HG02870 (cell line): ENCODE measurements around the gene CSRP2.

Experiments used
- ATAC-seq: cut with Tn5 transposase; IDR thresholded peaks from one replicate; pipeline ENCODE4 v1.9.1; 2021; ENCODE audit warnings: mild to moderate bottlenecking, moderate library complexity; ENCODE audit not compliant: unreplicated experiment

CSRP2 gene

DNA sequence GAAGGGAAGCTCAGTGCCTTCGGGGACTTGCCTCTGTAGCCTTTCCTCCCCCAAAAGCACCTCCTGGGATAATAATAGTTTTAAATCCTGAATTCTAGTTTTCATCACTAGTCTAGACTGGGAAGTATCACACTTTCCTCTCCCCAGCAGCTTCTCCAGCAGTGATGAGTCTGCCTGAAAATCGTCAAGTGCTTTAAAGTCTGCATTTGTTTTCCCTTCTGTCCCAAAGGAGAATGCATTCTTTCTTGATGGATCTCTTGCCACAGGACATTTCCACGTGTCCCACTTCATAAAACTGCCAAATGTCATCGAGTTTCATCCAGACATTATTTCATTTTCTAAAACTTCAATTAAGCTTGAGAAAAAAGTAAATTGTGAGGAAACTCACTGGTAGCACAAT, 15.0 kb downstream of the CSRP2 start:
- ATAC-seq, result no peak

DNA sequence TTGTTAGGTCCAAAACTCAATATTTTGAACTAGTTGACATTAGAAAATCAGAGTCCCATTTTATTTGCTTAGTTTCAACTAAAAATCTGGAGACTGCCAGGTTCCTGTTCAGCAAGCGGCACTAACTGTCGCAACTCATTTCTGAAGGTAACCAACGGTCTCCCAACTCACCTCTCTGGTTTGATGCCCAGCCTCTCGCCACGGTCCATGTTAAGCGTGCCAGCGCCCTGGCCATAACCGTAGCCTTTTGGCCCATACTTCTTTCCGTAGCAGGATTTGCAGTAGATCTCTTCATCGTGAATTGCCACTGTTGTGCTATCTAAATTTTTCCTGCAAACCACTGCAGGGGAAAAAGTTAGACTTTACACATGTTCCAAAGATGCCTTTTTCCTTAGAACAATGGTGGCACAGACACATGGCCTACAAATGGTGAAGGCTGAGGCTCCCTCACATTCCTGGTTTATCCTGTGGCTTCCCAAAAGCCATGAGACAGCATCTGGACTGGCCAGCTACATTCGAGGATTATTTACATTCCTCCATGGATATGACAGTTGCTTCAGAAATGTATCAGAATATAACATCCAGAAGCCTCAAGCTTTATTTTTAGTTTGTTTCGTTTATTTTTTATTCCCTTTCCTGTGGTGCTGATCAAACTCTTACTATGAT, 15.7 kb downstream of the CSRP2 start:
- no peak for ATAC-seq

DNA sequence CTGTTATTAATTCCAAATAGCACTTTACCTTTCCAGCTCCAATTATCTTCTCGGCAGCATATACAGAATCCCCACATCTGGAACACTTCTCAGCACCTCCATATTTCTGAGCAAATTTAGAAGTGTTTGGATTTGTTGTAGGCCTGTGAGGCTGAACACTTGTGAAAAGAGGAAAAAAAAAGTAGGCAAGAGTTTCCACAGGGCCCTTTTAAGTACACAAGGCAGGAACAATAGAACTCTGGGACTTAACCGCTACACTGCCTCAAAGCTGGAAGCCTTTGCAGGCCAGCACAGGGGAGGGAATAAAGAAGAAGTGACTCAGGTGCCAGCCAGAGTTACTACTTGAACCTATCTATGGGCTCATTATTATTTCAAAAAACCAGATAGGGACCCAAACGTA, 18.6 kb downstream of the CSRP2 start:
- no peak for ATAC-seq

DNA sequence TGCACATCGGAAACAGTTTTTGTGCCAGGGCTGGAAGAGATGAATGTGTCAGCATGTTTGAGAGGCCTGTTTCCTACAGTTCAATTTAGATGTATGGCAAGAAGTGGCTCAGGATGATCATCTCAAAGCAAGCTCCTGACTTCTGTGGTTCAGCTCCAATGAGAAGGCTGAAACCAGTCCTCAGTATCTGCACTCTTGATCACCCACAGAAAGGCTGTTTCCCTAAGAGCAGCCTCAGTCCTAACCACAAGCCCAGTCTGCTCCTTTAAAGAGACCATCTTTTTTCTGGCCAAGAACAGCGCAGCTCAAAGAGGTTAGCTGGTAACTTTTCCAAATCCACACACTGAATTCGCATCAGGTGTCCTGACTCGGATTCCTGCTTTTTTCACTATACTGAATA, 19.2 kb downstream of the CSRP2 start:
- no peak for ATAC-seq

DNA sequence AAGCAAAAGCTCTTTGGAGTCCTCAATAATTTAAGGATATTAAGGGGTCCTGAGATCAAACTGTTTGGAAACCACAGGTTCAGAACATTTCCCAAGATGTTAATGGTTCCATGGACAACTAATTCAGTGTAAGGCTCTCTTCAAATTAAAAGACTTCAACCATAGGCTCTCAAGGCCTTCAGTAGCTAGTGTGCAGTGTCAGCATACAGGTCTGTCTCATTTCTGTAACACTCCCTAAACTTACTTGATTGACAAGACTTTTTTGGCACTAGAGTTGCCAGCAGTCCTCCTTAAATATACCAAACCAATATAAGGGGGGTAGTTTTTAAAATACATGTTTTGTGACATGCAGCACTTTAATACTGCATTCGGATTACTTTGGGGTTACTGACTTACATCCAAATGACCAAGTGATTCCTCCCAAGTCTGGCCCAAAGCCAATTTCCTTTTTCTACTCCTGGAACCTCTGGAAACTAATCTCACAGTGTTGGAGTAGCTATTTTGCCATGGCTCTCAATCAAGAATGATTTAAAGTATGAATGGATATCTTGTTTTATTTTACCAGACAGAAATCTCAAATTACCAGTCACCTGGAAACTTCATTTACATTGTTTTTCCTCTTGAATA, 22.7 kb downstream of the CSRP2 start:
- no peak for ATAC-seq

DNA sequence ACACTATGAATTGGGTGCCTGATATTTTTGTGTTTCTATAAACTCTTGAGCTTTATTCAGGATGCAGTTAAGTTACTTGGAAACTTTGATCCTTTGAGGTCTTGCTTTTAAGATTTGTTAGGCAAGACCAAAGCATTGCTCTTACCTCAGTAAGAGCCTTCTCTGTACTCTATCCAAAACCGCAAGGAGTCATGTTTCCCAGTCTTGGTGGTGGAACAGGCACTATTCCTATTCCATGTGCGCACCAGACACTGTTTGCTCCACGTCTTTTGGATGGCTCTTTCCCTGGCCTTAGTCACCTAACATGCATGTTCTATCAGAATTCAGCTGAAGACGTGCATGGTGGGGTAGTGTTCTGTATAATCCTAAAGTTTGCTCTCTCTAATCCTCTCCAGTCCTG, 23.5 kb downstream of the CSRP2 start:
- ATAC-seq, result no peak

DNA sequence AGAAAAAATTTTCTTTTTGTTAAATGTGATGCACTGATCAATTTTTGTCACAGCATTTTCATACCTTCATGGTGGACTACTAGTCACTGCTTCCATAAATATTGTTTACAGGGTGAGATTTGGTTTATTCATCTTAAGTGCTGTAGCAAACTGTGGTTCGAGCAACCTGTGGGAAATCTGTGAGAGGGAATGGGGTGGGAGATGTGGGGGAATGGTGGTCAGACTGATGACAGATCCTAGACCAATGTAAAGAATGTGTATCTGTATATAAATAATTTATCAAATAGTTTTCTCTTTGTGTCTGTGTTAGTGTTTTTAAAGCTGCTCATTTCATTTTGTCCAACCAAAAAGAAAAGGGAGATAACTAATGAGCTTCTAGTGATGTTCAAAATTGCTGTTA, 26.7 kb downstream of the CSRP2 start:
- no peak for ATAC-seq

DNA sequence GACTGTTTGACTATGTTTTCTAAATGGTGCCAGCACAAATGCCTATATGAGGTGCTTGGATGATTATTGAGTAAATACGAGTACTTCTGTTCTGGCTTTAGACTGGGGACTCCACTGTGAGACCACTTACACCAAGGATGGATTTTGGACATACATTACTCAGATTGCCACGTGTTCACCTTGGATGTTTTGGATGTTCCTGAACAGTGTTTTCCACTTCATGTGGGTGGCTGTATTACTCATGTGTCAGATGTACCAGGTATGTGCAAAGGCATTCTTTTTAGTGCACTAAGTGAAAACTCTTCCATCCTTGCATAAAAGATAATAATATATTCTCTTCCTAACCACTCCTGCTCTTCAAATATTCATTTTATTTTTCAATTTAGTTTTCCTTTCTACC, 30.7 kb downstream of the CSRP2 start:
- ATAC-seq, result no peak

DNA sequence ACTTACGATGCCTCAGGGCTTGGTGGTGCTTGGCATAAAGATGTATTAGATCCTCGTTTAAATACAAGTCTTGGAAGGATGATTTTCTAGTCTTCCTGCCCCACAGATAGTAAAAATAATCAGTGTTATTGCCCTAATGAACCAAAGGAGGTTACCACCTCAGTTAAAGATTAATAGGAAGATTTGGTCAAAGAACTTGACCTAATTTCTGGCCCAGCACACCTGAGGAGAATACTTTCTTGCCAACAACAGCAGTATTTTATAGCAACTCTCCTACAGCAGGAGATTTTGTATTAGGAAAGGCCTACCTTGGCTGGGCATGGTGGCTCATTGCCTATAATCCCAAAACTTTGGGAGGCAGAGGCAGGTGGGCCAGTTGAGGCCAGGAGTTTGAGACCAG, 31.6 kb downstream of the CSRP2 start:
- ATAC-seq, result no peak

DNA sequence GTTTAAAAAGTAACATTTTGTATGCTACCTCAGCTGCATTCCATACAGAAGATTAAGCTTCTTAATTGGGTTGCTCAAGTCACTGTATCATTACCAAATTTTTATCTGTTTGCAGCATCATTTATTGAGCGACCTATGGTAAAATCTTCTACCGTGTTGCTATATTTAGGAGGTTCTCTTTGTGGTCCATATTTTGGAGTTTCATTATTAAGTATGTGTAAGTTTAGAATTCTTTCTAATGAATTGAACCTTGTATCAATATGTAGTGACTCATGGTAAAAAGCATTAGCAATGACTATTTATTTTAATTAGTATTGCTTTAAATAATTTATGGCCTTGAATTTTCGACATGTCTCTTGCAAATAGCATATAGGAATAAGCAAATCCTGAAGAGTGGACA, 42.2 kb downstream of the CSRP2 start:
- no peak for ATAC-seq

DNA sequence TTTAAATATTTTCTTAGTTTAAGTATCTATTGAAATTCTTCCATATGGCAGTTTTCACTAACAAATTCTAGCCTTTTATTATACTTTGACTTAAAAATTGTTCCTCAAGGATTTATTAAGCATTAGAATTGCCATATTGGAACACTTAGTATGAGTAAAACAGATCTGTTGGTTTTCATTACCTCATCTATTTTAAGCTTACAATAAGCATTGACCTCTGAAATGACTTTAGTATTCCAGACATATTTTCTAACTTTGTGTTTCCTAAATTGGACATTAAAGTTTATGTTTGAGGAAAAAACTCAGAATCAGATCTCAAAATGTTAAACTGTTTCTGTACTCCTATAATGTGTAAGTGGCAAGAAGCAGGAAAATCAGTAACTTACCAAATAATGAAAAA, 48.4 kb downstream of the CSRP2 start:
- ATAC-seq, result no peak

DNA sequence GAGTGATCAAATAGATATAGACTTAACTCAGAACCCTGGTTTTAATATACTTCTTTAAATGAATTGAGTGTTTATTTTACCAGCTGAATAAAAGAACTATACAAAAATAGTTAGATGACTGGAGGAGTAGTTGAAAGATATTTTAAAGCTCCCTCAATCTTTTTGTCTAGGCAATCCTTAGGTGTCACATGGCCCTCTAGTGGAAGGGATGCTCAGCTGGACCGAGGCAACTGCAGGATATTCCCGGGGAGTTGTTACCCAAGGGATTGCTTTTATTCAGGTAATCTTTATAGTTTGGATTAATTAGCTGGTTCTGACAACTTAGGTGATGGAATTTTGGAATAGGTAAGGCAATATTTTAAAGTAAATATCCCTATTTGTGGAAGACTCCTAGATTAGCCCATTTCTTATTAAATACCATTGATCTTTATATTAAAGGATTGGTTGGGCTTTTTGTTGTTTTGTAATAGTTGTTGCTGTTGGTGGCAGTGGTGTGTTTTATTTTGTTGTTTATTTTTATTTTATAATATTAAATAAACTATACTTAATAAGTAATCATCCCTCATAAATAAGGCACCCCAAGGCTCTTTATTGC, 57.8 kb downstream of the CSRP2 start:
- no peak for ATAC-seq

DNA sequence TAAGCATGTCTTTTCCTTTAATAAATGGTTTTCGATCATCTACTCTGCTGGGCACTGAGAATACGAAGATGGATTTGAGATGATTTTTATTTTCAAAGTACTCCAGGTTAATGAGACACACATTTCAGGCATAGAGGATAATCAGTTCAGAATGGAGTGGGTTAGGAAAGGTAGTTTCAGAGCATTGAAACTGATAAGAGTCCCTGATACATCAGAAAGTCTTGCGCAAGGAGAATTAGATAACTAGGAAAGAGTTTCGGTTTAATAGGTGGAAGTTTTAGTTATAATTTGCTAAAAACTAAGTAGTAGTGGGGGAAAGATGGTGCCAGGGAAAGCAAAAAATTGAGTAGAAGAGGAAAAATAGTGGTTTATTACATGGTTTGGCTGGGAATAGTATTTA, 64.8 kb downstream of the CSRP2 start:
- no peak for ATAC-seq

DNA sequence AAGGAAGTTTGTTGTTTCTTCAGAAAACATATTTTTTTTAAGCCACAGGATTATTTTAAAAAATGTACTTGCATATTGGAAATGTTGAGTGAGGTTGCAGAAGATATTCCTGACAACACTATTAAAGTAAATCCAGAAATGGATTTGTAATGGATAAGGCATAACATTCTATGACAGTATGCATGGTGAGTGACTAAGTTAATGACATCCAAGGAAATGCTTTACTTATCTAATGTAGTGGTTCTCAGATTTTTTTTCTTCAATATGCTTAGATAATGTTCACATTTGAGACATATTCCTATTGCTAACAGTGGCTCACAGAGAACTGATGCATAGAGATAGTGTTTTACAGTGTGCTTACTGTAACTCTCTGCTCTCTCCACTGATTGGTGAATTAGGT, 65.6 kb downstream of the CSRP2 start:
- no peak for ATAC-seq

DNA sequence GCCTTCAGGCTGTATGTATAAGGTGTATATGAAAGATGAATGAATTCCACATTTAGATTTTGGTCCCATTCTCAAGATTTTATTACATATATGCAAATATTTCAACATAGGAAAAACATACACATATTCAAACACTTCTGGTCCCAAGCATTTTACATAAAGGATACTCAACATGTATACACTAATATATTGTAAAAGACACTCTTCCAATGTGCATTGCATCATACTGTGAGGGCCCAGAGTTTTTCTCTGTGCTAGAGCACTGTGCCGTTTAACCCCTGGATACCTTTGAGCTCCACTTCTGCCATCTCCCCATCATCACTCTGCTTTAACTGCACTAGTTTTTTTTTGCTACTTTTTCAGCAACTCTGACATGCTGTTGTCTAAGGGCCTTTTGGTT, 66.8 kb downstream of the CSRP2 start:
- no peak for ATAC-seq

DNA sequence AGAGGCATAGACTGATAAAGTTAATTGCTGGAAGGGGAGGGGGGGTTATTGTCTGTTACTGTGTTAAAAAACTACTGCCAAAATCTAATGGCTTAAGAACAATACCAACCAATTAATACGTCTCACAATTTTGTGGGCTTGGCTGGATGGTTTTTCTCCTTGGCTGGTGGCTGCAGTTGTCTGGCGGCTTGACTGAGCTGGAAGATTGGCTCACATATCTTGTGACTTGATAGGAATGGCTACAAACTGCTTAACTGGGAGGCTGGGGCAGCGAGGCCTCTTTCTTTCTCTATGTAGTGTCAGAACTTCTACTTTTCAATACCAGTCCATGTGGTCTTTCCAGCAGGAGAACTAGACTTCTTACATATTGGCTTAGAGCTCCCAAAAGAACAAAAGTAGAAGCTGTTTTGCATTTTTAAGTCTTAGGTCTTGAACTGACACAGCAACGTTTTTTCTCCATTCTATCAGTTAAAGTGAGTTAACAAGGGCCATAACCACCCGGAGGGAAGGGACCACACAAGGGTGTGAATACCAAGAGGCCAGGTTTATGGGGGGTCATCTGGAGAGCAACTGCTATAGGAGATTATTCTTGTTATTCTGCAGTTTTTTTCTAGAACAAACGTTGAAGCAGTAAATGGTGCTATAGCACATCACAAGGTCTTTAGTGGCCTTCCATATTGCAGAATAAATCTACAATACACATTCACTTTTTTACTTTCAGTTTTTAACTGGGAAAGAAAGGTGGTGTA, 68.0 kb downstream of the CSRP2 start:
- ATAC-seq, result no peak
